B cell (primary cell): ENCODE results near the gene VSTM2L. TPM values are rescaled to one million over a fixed set of nuclear protein-coding genes. Genes with fewer than 3 reads are reported as not detected.

ENCODE experiments used
- ATAC-seq: fragments of 200-7000 bp; cut with Tn5 transposase; one replicate; pipeline ENCODE4 v1.10.0; 2021; ENCODE audit warnings: low read depth, mild to moderate bottlenecking, moderate number of reproducible peaks, moderate library complexity
- CTCF ChIA-PET: fragments of 350-600 bp; sonication (Branson Sonifier 250); formaldehyde crosslinking; loops from one replicate; lab custom pipeline; 2021; ENCODE audit warnings: antibody characterized with exemption, inconsistent platforms; lab: Charles Lee
- POLR2A ChIA-PET: fragments of 350-600 bp; sonication (Branson Sonifier 250); formaldehyde crosslinking; loops from one replicate; lab custom pipeline; 2021; ENCODE audit warnings: antibody characterized with exemption; lab: Charles Lee
- DNase-seq: peaks from one replicate; pipeline ENCODE4 v3.0.0; 2013
- H2AFZ ChIP-seq: 2 replicates; pipeline ENCODE4 v1.6.1; 2012; ENCODE audit warnings: mild to moderate bottlenecking, low read depth, low read length; ENCODE audit not compliant: insufficient read depth, poor library complexity, severe bottlenecking
- H3K27ac ChIP-seq, 2 donors: 1 replicate in 1 of 2; 2 replicates in 1 of 2; pipeline ENCODE4 v1.5.1; 2012 to 2013; ENCODE audit warnings: low read length in 2 of 2, mild to moderate bottlenecking in 2 of 2, moderate library complexity in 1 of 2
- H3K27me3 ChIP-seq, 4 experiments: fragments of 200-600 bp in 1 of 4; sonication (generic) in 1 of 4; replicated peaks in 1 of 4; 1 replicate in 2 of 4; 2 replicates in 2 of 4; pipeline versions ENCODE4 v1.6.1 to v1.7.0; 2013 to 2016; ENCODE audit warnings: low read length in 3 of 4, mild to moderate bottlenecking in 2 of 4, mixed read lengths in 1 of 4, moderate library complexity in 1 of 4; ENCODE audit not compliant: insufficient read depth in 4 of 4, control insufficient read depth in 3 of 4; ENCODE audit errors: control extremely low read depth in 1 of 4
- H3K36me3 ChIP-seq, 2 experiments: replicated peaks in 1 of 2; 1 replicate in 1 of 2; 2 replicates in 1 of 2; pipeline versions ENCODE4 v1.6.1 to v1.7.1; 2013; ENCODE audit warnings: low read length in 1 of 2; ENCODE audit not compliant: insufficient read depth in 2 of 2, control insufficient read depth in 1 of 2; ENCODE audit errors: control extremely low read depth in 1 of 2, extremely low read depth in 1 of 2
- H3K4me1 ChIP-seq, 2 donors: fragments of 200-600 bp in 1 of 2; sonication (generic) in 1 of 2; 1 replicate in 1 of 2; 2 replicates in 1 of 2; pipeline versions ENCODE4 v1.5.1 to v1.6.1; 2013 to 2017; ENCODE audit warnings: low read length in 2 of 2; ENCODE audit not compliant: control insufficient read depth in 2 of 2, insufficient read depth in 2 of 2
- H3K4me2 ChIP-seq: replicated peaks from 2 replicates; pipeline ENCODE3; 2012; ENCODE audit warnings: mild to moderate bottlenecking, low read depth, low read length; ENCODE audit not compliant: poor library complexity, severe bottlenecking
- H3K4me3 ChIP-seq, 5 experiments: fragments of 200-600 bp in 1 of 5; sonication (generic) in 1 of 5; 1 replicate in 3 of 5; 2 replicates in 2 of 5; pipeline versions ENCODE4 v1.5.1 to v1.7.0; 2011 to 2016; ENCODE audit warnings: low read length in 4 of 5, mild to moderate bottlenecking in 4 of 5, low read depth in 2 of 5, control low read depth in 1 of 5, moderate library complexity in 1 of 5; ENCODE audit not compliant: insufficient read depth in 1 of 5; ENCODE audit errors: control extremely low read depth in 1 of 5, extremely low read depth in 1 of 5
- H3K79me2 ChIP-seq: fragments of 200-600 bp; sonication (generic); one replicate; pipeline ENCODE4 v1.6.0; 2016; ENCODE audit warnings: low read length; ENCODE audit not compliant: control insufficient read depth, insufficient read depth
- H3K9ac ChIP-seq: fragments of 200-600 bp; sonication (generic); 2 replicates; pipeline ENCODE4 v1.6.1; 2017; ENCODE audit warnings: mild to moderate bottlenecking, low read length, moderate library complexity
- H3K9me3 ChIP-seq, 3 donors: one replicate each; pipeline versions ENCODE4 v1.6.1 to v1.7.1; 2013; ENCODE audit warnings: low read length in 2 of 3; ENCODE audit not compliant: control insufficient read depth in 2 of 3, insufficient read depth in 1 of 3; ENCODE audit errors: control extremely low read depth in 1 of 3
- H4K20me1 ChIP-seq: 2 replicates; pipeline ENCODE4 v1.6.0; 2012; ENCODE audit warnings: mild to moderate bottlenecking, low read length; ENCODE audit not compliant: insufficient read depth, control insufficient read depth, poor library complexity, severe bottlenecking
- H3K27ac Mint-ChIP-seq: one replicate; pipeline ENCODE4 v1.8.0; 2021; ENCODE audit warnings: mixed read lengths
- H3K27me3 Mint-ChIP-seq: one replicate; pipeline ENCODE4 v1.8.0; 2021; ENCODE audit warnings: mixed read lengths
- H3K4me1 Mint-ChIP-seq: one replicate; pipeline ENCODE4 v1.8.0; 2021; ENCODE audit warnings: mixed read lengths
- H3K4me3 Mint-ChIP-seq: one replicate; pipeline ENCODE4 v1.8.0; 2021; ENCODE audit warnings: mixed read lengths
- H3K9me3 Mint-ChIP-seq: one replicate; pipeline ENCODE4 v1.8.0; 2022; ENCODE audit warnings: mixed read lengths; ENCODE audit not compliant: insufficient read depth
- EZH2 ChIP-seq: IDR thresholded peaks from 2 replicates; pipeline ENCODE4 v1.6.1; 2012; ENCODE audit warnings: borderline replicate concordance, low read depth, mild to moderate bottlenecking, moderate library complexity, low read length; ENCODE audit not compliant: insufficient read depth, poor library complexity, severe bottlenecking
- WGBS: methylation state at CpG from one replicate; pipeline ENCODE4 v1.1.5; 2013; ENCODE audit warnings: missing lambda C conversion rate; ENCODE audit not compliant: insufficient coverage; 5-methylcytosine and 5-hydroxymethylcytosine counted together
- intact Hi-C: fragments of 100-400 bp; cut with micrococcal nuclease; formaldehyde crosslinking; loops from one replicate; pipeline ENCODE4 v1.10.0; 2022
- polyA plus RNA-seq: library from polyadenylated mRNA; depleted of rRNA; stranded (reverse); fragments of >200 nt; gene quantifications from 2 replicates; pipeline ENCODE4 v1.2.3, GENCODE V29; 2012
- total RNA-seq, 2 donors: library from RNA; stranded (reverse); fragments of 120-200 nt in 1 of 2; gene quantifications; 1 replicate in 1 of 2; 2 replicates in 1 of 2; pipeline versions ENCODE4 v1.2.3 to v1.2.4, GENCODE V29; 2013 to 2022
- TF ChIP-seq, protein P1 (sequence below): fragments of 200-600 bp; IDR thresholded peaks from one replicate; pipeline ENCODE4 v1.8.0; 2022; ENCODE audit warnings: antibody characterized with exemption, mild to moderate bottlenecking

VSTM2L gene
- total and polyA plus RNA-seq, 2 donors (not counting 1 experiment from before 2014, with no cell fraction given): 0.25 TPM; not detected in 1

DNA sequence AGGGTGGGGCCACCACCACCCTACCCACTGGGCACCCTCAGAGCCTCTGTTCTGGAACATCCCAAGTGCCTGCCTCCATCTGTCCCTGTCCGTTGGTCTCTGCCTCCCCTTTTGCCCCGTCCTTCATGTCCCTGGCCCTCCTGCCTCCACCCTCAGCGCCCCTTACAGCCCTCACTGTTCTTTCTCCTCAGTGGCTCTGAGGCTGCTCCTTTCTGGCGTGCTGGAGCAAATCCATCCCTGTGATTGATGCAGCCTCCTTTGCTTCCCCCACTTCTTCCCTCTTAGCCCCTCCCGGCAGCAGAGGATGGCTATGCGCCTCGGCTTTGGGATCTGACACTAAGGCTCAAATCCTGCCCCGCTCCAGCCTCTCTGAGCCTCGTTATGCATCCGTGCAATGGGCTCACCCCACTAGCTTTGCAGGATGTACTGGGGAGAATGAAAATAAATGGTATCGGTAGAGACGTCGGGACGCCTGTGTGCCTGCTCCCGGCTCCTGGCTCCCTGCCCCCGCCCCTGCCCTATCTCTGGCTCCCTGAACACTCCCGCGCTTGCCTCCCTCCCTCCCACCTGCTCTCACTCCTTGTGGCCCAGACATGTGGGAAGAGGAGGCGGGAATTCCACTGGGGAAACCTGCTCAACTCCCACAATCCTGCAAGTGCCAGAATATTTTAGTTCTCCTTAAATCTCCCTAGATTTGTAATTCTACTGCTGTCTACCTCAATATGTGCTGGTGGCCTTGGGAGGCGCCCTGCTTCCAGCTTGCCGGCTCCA is 13.1 kb downstream of the VSTM2L start:
- no peak overlapping the region for H2AFZ ChIP-seq
- Mint-ChIP-seq H3K9me3 (no peaks in the 10 kb centered on the region), H3K4me3 (peak overlapping the region; percentile 23), H3K4me1 (peaks cover 23% of the 10 kb centered on the region), H3K27me3 (peaks cover 41% of the 10 kb centered on the region), H3K27ac (no peak overlapping the region)
- no peaks in the 10 kb centered on the region for H3K36me3 ChIP-seq
- no peaks in the 10 kb centered on the region for H3K79me2 ChIP-seq
- WGBS: 46% methylated on average over 15 of the region's 21 CpGs
- H3K4me1 ChIP-seq: peaks cover 21 to 25% of the 10 kb centered on the region in 2 donors
- H3K27ac ChIP-seq: no peak overlapping the region
- no peak overlapping the region for H3K4me2 ChIP-seq
- no peak for ATAC-seq
- peak; percentile 19 for DNase-seq
- H3K4me3 ChIP-seq: no peak overlapping the region
- peaks cover 0 to 6% (median 0%) of the 10 kb centered on the region in 3 donors for H3K9me3 ChIP-seq
- H4K20me1 ChIP-seq: no peaks in the 10 kb centered on the region
- intact Hi-C loops: no loop called here
- TF ChIP-seq, protein P1, sequence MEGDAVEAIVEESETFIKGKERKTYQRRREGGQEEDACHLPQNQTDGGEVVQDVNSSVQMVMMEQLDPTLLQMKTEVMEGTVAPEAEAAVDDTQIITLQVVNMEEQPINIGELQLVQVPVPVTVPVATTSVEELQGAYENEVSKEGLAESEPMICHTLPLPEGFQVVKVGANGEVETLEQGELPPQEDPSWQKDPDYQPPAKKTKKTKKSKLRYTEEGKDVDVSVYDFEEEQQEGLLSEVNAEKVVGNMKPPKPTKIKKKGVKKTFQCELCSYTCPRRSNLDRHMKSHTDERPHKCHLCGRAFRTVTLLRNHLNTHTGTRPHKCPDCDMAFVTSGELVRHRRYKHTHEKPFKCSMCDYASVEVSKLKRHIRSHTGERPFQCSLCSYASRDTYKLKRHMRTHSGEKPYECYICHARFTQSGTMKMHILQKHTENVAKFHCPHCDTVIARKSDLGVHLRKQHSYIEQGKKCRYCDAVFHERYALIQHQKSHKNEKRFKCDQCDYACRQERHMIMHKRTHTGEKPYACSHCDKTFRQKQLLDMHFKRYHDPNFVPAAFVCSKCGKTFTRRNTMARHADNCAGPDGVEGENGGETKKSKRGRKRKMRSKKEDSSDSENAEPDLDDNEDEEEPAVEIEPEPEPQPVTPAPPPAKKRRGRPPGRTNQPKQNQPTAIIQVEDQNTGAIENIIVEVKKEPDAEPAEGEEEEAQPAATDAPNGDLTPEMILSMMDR: no peak
- TF ChIP-seq EZH2: no peak
- POLR2A ChIA-PET: no interaction called here
- CTCF ChIA-PET: no interaction called here
- peaks cover 0 to 65% (median 12%) of the 10 kb centered on the region in 4 experiments for H3K27me3 ChIP-seq
- no peak overlapping the region for H3K9ac ChIP-seq

DNA sequence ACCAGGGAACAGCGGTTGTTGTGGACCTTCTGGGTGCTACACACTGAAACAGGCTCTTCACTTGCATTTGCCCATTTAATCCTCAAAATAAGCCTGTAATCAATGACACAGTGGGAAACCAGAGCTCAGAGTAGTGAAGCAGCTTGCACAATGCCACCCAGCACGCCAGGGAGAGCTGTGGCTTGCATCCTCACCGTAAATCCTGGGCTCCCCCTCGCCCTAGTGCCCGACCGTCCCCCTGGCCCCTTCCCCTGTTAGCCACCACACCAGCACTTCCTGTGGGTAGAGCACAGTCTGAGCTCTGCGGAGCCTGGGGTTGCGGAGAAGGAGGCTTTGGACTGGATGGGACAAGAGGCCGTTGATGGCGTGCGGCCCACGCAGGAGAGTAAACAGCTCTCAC is 14.5 kb downstream of the VSTM2L start:
- ChIA-PET POLR2A (no interaction called here), CTCF (interaction anchor here (1.9 kb wide), 1 partner anchor 112 kb away, joined by 4 read pairs; no protein-coding TSS in a partner anchor)
- Histone ChIP-seq H3K27ac (no peak overlapping the region), H3K4me3 (no peak overlapping the region), H3K36me3 (no peaks in the 10 kb centered on the region), H3K27me3 (peaks cover 0 to 54% (median 9%) of the 10 kb centered on the region in 4 experiments), H2AFZ (no peak overlapping the region), H3K4me1 (peaks cover 30 to 34% of the 10 kb centered on the region in 2 donors), H3K4me2 (no peak overlapping the region), H3K9ac (no peak overlapping the region), H3K79me2 (no peaks in the 10 kb centered on the region), H4K20me1 (no peaks in the 10 kb centered on the region), H3K9me3 (peaks cover 0 to 6% (median 0%) of the 10 kb centered on the region in 3 donors)
- H3K9me3 Mint-ChIP-seq: no peaks in the 10 kb centered on the region
- WGBS: 42% methylated on average over 3 of the region's 12 CpGs
- intact Hi-C loops: no loop called here
- H3K4me1 Mint-ChIP-seq: peaks cover 27% of the 10 kb centered on the region
- DNase-seq: no peak
- no peak for TF ChIP-seq EZH2
- TF ChIP-seq, protein P1: no peak
- ATAC-seq: no peak
- H3K27me3 Mint-ChIP-seq: peaks cover 38% of the 10 kb centered on the region
- H3K27ac Mint-ChIP-seq: no peak overlapping the region
- no peak overlapping the region for H3K4me3 Mint-ChIP-seq
